ENCODE results near the gene TAS2R1.
"Not testable (repeated sequence)": the region's sequence is repeated elsewhere in the genome, so short reads cannot be mapped to it uniquely, and the experiment has no call there.

Gene TAS2R1

DNA sequence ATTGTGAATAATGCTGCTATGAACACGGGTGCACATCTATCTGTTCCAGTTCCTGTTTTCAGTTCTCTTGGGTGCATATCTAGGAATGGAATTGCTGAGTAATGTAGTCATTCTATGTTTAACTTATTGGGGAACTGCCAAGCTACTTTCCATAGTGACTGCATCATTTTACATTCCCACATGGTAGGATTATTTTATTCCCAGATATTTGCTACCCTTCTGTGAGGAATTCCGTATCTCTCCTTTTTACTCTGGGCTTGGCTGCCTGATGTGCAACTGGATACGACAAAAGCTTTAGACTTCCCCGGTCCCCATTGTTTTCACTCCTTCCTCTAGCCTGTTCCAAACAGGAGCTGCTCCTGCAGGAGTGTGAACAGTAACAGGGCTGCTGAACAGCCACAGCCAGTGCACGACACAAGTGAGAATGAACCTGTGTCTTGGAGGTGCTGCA, 7.2 kb downstream of the TAS2R1 start:
- no peak for DNase-seq (ENCODE audit: low spot score)

- no peak for DNase-seq (ENCODE audit: low spot score)
Measured at GRCh38 chr5:9621379-9621903, 8.7 kb downstream of the TAS2R1 start.

DNA sequence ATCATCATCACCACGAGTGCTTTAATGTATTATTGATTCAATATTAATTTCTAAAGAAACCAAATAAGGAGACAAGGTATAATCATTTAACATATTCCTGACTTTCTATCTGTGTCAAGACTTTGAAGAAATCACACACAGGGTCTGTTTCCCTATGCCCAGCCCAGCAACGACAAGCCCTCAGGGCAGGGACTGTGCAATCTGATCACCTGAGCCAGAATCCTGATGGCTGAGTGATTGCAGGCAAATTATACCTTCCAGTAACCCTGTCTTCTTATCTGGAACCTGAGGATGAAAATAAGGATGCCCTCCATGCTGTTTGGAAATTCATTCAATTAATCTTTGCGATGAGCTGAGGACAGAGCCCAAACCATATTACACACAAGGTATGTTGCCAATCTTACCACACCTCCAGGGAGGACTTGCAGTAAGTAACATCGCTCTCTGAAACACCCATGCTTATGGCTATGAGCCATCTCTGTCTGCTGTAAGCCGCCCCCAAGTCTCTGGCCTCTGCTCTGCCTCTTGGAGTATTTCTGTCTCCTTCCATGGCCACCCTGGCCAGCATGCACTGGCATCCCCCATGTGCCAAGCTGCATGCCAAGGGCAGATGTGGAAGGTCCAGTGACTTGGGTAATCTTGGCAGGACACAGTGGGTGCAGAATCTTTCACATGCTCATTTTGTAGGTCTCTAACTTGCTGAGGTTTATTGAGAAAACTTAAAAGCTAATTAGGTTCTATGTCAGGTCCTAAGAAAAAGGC, 10.6 kb downstream of the TAS2R1 start:
- no peak for DNase-seq (ENCODE audit: low spot score)

DNA sequence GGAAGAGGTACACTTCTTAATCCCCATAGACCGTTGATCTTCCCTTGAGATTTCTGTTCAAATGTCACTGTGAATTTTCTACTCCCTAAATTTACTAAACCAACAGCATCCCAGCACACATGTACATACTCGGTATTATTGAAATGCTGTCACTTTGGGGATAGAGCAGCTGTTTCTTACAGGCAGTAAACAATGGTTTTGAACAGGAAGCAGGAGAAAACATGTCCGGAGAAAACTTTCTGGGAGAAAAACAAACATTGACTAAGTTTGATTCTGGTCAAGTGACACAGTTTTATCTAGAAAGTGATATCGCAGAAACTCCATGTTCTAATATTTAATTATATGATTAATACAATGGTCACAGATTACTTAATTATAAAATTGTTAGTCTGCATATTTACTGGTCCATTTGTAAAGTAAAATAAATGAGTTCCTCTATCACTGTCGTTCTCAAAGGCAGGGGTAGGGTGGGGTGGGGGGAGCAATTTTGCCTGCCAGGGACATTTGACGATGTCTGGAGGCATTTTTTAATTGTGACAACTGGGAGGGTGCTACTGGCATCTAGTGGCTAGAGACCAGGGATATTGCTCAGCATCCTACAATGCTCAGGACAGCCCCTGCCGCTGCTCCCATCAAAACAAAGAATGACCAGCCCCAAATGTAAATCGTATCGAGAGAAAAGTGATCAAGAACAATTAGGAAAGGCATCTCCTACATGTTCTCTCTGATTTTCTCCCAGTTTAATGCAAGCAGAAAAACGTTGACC, 12.2 kb downstream of the TAS2R1 start:
- DNase-seq (ENCODE audit: low spot score) = no peak

GRCh38 chr5:9617221-9617620, 12.9 kb downstream of the TAS2R1 start:
- no peak for DNase-seq (ENCODE audit: low spot score)

- no peak for DNase-seq (ENCODE audit: low spot score)
Measured at GRCh38 chr5:9615331-9615730, 14.8 kb downstream of the TAS2R1 start.

DNA sequence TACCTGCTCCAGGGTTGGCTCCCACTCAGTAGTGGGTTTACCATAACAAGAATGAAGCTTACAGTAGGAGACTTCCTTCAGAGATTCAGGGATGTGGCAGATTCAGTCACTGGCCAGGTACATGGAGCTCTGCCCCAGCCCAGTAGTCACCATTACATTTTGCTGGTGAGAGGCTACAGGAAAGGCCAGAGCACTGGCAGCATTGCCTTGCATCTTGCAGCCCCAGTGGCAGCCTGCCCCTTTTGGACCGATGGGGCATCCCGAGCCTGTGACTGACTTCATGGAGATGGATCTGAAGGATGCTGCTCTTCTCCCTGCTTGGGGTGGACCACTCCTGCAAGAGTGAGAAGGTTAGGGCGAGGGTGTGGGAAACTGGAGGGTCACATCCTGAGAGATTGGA, 16.8 kb downstream of the TAS2R1 start:
- no peak for DNase-seq (ENCODE audit: low spot score)

- DNase-seq (ENCODE audit: low spot score) = no peak
Measured at GRCh38 chr5:9610969-9611368, 19.2 kb downstream of the TAS2R1 start.

GRCh38 chr5:9610364-9610763, 19.8 kb downstream of the TAS2R1 start:
- no peak for DNase-seq (ENCODE audit: low spot score)

GRCh38 chr5:9608093-9608492, 22.1 kb downstream of the TAS2R1 start:
- no peak for DNase-seq (ENCODE audit: low spot score)

DNA sequence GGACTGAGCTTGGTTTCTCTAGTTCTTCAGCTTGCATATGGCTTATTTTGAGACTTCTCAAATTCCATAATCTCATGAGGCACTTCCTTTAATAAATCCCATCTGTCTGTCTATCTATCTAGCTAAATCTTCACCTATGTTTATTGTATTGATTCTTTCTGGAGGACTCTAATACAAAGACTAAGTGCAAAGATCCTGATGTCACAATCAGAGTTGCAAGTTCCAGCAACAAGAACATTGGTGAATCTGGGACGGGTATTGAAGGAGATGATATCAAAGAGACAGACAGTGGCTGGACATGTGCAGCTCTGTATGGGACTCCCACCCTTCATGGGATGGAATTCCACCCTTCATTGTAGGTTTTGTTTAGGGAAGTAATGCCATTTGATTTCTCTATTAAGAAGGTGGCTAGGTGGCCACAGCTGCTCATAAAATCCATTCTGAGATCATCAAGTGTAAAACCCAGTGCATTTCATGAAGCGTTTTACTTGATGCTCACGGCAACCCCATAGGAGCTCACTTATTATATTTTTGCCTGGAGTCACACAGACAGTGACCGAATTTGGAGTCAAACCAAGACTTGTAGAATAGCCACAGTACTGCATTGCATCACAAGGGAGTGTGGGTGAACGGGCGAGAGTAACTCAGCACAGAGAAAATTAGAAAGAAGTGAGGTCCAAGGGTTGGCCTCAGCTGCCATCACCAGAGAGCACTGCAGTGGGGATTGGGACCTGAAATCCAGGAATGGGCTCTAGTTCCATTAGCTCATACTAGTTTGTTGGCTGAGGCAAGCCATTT, 24.9 kb downstream of the TAS2R1 start:
- DNase-seq (ENCODE audit: low spot score) = no peak

GRCh38 chr5:9604416-9604815, 25.7 kb downstream of the TAS2R1 start:
- DNase-seq (ENCODE audit: low spot score) = no peak

DNA sequence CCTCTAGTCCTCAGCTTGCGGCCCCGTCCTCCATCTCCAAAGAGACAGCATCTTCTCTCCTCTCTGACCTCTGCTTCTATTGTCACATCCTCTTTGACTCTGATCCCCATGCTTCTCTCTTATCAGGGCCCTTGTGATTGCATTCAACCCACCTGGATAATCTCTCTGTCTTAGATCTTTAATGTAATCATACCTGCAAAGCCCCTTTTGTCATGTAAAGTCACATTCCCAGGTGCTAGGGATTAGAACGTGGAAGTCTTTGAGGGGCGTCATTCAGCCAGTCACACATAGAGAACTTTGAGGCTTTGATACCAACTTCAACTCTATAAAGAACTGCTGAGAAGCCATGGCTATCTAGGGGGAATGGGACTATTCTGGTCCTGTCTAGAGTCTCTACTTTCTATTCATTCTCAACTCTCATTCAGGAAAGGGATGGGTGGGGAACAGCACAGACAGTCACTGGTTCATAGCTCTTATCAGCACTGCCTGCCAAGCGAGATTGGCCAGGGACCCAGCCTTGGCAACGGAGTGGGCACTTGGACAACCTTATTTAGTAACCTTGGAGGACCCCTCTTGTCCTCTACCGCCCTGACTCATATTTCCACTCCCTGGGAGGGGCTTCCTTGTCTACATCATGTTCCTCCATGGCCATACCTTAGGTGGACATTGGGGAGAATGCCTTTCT, 29.0 kb downstream of the TAS2R1 start:
- no peak for DNase-seq (ENCODE audit: low spot score)

DNA sequence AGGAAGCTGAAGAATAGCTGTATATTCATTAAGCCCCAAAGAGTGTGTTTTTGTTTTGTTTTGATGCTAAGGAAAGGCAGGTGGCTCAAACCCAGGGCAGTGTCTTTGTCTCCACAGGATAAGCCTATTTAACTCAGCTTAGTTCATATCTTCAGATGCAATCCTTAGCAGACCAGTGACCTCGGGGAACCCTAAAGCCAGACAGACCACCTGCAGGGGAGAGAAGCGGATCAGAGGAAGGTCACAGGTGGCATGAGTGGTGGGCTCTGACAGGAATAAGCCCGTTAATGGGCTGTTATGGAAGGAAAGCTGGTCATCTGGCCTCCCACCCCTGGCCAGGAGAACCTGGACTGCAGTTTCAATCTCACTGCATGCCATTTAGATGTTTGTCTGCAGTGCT, 30.8 kb downstream of the TAS2R1 start:
- DNase-seq (ENCODE audit: low spot score) = no peak

DNA sequence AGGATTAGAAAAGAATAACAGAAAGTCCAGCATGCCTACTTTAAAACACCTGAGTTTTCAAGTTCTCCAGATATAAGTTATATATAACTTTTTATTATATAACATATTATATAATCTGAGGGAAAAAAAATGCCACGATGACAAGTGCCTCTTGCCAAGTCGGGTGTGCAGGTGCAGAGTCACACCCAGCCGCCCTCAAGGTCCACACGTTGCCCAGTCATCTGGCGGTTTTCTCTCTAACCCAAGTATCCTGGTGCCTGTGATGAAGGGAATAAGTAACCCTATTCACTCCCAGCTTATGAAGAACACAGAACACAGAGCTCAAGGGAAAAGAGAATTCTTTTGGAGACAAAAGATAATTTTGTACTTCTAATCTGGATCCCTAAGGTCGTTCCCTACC, 31.8 kb downstream of the TAS2R1 start:
- not testable (repeated sequence) for DNase-seq (ENCODE audit: low spot score)

GRCh38 chr5:9597322-9597721, 32.8 kb downstream of the TAS2R1 start:
- not testable (repeated sequence) for DNase-seq (ENCODE audit: low spot score)

DNA sequence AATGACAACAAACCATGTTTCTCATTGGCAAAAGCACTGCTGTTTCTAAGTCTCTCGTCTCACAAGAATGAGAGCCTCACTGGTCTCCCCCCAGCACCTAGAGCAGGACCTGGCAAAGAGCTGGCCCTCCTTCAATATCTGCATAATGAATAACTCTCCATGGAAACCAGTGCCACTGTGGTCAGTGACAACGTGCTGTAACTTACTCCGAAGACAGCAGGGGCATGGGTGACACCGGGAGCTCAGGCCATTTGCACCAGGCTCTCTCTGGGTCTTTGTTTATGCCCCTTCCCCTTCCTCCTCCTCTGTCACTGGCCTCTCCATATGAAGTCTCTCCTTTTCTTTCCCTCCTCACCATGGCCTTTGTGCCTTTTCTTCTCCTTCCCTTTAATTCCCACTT, 33.3 kb downstream of the TAS2R1 start:
- no peak for DNase-seq (ENCODE audit: low spot score)

GRCh38 chr5:9596171-9596780, 33.9 kb downstream of the TAS2R1 start:
- no peak for DNase-seq (ENCODE audit: low spot score)

DNA sequence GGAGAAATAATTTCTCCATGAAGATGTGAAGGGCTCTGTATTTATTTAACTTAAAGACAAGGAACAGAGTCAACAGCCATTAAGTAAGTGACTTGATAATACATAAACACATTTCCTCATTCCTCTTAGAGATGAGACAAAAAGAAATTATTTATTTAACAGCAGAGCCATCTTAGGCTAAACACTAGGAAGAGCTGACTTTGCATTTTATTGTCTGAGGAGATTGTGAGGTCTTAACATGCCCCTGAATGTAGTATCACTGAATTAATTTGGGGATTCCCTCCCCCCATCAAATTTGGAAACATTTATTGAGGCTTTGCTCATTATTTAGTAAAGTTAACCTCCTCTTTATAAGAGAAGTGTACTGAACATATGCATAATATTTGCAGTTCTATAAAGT, 35.2 kb downstream of the TAS2R1 start:
- DNase-seq (ENCODE audit: low spot score) = no peak

GRCh38 chr5:9589049-9589835, 40.9 kb downstream of the TAS2R1 start:
- no peak for DNase-seq (ENCODE audit: low spot score)

- DNase-seq (ENCODE audit: low spot score) = no peak
Measured at GRCh38 chr5:9588254-9588653, 41.9 kb downstream of the TAS2R1 start.

Measured in RKO (cell line).